Kidney glomerular epithelial cell (primary cell): ENCODE results near the gene BAK1.
"Not testable (repeated sequence)": the region's sequence is repeated elsewhere in the genome, so short reads cannot be mapped to it uniquely, and the experiment has no call there.

ENCODE experiments used
- DNase-seq: peaks from one replicate; lab custom pipeline; 2025; lab: John Stamatoyannopoulos, UW

Gene BAK1

DNA sequence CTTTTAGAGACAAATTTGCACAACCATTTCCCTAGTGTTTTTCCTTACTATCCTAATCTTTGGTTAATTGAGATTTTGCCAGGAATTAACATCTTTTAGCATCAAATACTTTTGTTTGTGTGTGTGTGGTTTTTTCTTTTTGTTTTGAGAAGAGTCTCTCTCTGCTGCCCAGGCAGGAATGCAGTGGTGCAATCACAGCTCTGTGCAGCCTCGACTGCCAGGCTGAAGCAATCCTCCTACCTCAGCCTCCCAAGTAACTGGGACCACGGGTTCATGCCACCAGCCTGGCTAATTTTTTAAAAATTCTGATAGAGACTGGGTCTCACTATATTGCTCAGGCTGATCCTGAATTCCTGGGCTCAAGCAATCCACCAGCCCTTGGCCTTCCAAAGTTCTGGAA, 28.5 kb downstream of the BAK1 start:
- no peak for DNase-seq

DNA sequence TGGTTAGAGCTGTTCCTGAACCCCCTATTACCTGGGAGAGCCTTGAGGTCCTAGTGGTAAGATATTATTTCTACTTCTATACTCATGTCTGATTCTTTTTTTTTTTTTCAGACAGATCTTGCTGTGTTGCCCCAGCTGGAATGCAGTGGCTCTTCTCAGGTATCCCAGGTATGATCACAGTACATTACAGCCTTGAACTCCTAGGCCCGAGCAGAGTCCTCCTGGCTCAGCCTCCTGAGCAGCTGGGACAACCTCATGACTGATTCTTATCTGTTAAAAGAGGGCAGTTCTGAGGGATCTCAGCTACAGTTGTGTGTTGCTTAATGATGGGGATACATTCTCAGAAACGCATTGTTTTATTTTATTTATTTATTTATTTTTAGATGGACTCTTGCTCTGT, 30.2 kb downstream of the BAK1 start:
- DNase-seq: no peak

DNA sequence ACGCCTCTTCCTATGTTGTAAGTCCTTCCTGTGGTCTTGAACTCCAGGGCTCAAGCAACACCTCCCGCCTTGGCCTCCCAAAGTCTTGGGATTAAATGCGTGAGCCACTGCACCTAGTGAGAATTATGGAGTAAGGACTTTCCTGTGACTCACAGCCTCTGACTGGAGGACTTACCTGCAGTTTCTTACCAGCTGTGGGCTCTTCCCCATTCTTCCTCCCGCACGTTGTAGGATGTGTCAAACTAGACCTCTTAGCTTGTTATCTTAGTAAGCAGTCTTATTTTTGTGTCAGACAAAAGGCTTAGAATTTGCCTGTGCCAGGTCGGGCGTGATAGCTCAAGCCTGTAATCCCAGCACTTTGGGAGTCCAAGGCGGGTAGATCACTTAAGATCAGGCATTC, 30.9 kb downstream of the BAK1 start:
- DNase-seq: no peak

DNA sequence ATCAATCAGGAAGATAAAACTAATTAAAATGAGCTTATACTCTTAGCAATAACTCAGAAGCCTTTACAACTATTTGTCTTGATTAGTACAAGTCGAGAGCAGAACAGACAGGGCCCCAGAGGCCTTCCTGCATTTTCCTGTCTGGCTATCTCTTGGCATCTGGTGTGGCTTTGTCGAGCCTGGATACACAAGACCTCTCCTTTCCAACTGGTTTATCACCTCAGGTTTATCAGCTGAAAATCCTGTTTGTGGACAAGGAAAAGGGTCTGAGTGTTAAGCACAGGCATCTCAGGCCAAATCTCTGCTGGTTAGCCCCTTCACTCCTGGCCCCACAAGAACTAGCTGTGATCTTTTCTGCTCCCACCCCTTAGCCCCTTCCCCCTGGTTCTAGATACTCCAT, 32.6 kb downstream of the BAK1 start:
- DNase-seq: no peak

DNA sequence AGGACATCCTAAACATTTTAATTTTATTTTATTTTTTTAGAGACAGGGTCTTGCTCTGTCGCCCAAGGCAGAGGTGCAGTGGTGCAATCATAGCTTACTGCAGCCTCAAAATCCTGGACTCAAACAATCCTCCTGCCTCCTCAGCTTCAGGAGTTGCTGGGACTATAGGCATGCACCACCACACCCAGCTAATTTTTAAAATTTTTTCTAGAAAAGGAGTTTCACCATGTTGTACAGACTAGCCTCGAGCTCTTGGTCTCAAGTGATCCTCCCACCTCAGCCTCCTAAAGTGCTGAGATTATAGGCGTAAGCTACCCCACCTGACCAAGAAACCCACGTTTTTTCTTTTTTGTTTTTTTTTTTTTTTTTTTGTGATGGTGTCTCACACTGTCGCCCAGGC, 33.3 kb downstream of the BAK1 start:
- DNase-seq: no peak

DNA sequence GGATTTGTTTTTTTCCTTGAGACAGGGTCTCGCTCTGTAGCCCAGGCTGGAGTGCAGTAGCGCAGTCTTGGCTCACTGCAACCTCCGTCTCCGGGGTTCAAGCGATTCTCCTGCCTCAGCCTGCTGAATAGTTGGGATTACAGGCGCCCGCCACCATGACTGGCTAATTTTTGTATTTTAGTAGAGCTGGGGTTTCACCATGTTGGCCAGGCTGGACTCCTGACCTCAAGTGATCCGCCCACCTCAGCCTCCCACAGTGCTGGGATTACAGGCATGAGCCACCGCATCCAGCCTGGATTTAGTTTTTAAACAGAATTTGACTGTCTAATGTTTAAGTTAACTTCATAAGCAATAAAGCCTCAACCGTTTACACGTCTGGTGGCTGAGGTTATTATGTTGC, 34.8 kb downstream of the BAK1 start:
- not testable (repeated sequence) for DNase-seq

DNA sequence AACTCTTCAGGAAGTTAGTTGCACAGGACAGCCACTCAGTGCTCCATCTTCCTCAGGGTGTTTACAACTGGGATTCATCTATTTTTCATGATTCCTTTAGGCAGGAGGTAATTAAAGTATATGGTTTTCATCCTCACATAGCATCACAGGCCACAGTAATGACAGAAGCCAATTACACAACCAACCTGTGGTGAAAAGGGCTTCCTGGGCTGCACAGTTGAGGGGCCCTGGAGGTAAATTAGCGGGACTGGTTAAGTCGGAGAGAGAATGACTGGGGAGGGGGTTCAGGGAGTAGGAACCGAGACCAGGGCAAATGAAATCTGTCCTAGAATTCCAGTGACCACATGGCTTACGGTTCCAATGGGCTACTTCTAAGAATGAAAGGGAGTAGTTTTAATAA, 37.0 kb downstream of the BAK1 start:
- DNase-seq: no peak

DNA sequence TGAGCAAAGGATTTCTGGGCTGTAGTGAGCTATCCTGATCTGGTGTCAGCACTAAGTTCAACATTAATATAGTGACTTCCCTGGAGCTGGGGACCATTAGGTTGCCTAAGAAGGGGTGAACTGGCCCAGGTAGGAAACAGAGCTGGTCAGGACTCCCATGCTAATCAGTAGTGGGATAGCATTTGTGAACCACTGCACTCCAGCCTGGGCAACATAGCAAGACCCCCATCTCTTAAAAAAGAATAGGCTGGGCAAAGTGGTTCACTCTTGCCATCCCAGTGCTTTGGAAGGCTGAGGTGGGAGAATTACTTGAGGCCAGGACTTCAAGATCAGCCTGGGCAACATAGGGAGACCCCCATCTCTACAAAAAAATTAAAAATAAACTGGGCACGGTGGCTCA, 39.3 kb downstream of the BAK1 start:
- DNase-seq: no peak

DNA sequence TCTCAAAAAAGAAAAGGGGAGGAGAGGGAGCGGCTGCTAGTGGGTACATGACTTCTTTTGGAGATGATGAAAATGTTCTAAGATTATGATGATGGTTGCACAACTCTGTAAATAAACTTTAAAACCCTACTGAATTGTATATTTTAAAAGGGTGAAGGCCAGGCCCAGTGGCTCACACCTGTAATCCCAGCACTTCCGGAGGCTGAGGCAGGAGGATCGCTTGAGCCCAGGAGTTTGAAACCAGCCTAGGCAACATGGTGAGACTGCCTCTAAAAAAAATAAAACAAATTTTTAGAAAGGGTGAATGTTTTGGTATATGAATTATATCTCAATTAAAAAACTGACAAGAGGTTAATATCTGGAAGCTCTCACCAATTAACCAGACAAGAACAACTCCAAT, 45.4 kb downstream of the BAK1 start:
- DNase-seq: no peak

DNA sequence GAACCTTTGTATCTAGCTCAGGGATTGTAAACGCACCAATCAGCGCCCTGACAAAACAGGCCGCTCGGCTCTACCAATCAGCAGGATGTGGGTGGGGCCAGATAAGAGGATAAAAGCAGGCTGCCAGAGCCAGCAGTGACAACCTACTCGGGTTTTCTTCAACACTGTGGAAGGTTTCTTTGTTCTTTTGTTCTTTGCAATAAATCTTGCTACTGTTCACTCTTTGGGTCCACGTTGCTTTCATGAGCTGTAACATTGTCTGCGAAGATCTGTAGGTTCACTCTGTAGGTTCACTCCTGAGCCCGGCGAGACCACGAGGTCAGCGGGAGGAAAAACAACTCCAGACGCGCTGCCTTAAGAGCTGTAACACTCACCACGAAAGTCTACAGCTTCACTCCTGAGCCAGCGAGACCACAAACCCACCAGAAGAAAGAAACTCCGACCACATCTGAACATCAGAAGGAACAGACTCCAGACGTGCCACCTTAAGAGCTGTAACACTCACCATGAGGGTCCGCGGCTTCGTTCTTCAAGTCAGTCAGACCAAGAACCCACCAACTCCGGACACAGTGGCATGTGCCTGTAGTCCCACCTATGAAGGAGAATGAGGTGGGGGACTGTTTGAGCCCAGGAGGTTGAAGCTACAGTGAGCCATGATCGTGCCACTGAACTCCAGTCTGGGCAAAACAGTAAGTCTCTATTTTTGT, 46.8 kb downstream of the BAK1 start:
- not testable (repeated sequence) for DNase-seq

DNA sequence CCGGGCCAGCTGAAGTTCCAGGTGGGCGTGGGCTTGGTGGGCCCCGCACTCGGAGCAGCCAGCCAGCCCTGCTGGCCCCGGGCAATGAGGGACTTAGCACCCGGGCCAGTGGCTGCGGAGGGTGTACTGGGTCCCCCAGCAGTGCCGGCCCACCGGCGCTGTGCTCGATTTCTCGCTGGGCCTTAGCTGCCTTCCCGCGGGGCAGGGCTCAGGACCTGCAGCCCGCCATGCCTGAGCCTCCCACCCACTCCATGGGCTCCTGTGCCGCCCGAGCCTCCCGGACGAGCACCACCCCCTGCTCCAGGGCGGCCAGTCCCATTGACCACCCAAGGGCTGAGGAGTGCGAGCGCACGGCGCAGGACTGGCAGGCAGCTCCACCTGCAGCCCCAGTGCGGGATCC, 47.6 kb downstream of the BAK1 start:
- DNase-seq: not testable (repeated sequence)

DNA sequence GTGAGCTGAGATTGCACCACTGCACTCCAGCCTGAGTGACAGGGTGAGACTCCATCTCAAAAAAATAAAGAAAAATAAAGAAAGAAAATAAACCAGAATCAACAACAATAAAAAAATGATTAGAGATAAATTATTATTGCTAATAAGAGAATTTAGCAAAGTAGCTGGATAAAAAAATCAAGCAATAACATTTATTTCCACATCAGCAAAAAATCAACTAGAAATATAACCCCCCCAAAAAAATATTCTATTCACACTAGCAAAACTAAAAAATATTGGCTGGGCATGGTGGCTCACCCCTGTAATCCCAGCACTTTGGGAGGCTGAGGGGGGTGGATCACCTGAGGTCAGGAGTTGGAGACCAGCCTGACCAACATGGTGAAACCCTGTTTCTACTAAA, 49.5 kb downstream of the BAK1 start:
- DNase-seq: not testable (repeated sequence)
